HepG2 (cell line): Measurements from ENCODE around the gene LLGL1.

ENCODE experiments used
- CTCF ChIP-seq: sonication (generic); formaldehyde crosslinking; IDR thresholded peaks from 2 replicates; pipeline ENCODE4 v1.5.0; 2020; ENCODE audit warnings: mild to moderate bottlenecking, missing genetic modification reagents, moderate library complexity
- EHMT2 ChIP-seq: fragments of 200-600 bp; sonication (generic); IDR thresholded peaks from 2 replicates; pipeline ENCODE4 v1.7.0; 2017; ENCODE audit warnings: antibody characterized with exemption, low read depth, low read length, borderline replicate concordance
- IRF2 ChIP-seq: IDR thresholded peaks from 2 replicates; pipeline ENCODE4 v1.6.1; 2018; ENCODE audit warnings: missing genetic modification reagents, missing compliant biosample characterization
- MED13 ChIP-seq: sonication (generic); formaldehyde crosslinking; IDR thresholded peaks from 2 replicates; pipeline ENCODE4 v1.5.0; 2020; ENCODE audit warnings: missing genetic modification reagents
- MEIS1 ChIP-seq: sonication (generic); formaldehyde crosslinking; IDR thresholded peaks from 2 replicates; pipeline ENCODE4 v1.9.0; 2021; ENCODE audit warnings: mild to moderate bottlenecking, missing genetic modification reagents, moderate library complexity, borderline replicate concordance
- REL ChIP-seq: sonication (generic); formaldehyde crosslinking; conservative IDR thresholded peaks from 2 replicates; pipeline ENCODE4 v1.8.0; 2022; ENCODE audit warnings: mild to moderate bottlenecking, missing genetic modification reagents, moderate library complexity
- ZSCAN20 ChIP-seq: sonication (generic); formaldehyde crosslinking; IDR thresholded peaks from 2 replicates; pipeline ENCODE4 v1.4.0; 2020; ENCODE audit warnings: missing genetic modification reagents, mild to moderate bottlenecking, borderline replicate concordance
- TF ChIP-seq, protein P1 (sequence below): sonication (generic); formaldehyde crosslinking; IDR thresholded peaks from 2 replicates; pipeline ENCODE4 v1.4.0; 2020; ENCODE audit warnings: missing genetic modification reagents

GRCh38 chr17:18267927-18268711, 42.7 kb downstream of the LLGL1 start:
- TF ChIP-seq CTCF = no peak
- TF ChIP-seq EHMT2 = no peak
- TF ChIP-seq, protein P1, sequence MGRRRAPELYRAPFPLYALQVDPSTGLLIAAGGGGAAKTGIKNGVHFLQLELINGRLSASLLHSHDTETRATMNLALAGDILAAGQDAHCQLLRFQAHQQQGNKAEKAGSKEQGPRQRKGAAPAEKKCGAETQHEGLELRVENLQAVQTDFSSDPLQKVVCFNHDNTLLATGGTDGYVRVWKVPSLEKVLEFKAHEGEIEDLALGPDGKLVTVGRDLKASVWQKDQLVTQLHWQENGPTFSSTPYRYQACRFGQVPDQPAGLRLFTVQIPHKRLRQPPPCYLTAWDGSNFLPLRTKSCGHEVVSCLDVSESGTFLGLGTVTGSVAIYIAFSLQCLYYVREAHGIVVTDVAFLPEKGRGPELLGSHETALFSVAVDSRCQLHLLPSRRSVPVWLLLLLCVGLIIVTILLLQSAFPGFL = no peak
- TF ChIP-seq IRF2 (CRISPR knock-in tag) = no peak
- TF ChIP-seq MEIS1 (CRISPR knock-in tag) = no peak
- no peak for TF ChIP-seq ZSCAN20 (CRISPR knock-in tag)
- TF ChIP-seq MED13 (CRISPR knock-in tag) = no peak
- no peak for TF ChIP-seq REL (CRISPR knock-in tag)
